ENCODE results near the gene TC2N.

DNA sequence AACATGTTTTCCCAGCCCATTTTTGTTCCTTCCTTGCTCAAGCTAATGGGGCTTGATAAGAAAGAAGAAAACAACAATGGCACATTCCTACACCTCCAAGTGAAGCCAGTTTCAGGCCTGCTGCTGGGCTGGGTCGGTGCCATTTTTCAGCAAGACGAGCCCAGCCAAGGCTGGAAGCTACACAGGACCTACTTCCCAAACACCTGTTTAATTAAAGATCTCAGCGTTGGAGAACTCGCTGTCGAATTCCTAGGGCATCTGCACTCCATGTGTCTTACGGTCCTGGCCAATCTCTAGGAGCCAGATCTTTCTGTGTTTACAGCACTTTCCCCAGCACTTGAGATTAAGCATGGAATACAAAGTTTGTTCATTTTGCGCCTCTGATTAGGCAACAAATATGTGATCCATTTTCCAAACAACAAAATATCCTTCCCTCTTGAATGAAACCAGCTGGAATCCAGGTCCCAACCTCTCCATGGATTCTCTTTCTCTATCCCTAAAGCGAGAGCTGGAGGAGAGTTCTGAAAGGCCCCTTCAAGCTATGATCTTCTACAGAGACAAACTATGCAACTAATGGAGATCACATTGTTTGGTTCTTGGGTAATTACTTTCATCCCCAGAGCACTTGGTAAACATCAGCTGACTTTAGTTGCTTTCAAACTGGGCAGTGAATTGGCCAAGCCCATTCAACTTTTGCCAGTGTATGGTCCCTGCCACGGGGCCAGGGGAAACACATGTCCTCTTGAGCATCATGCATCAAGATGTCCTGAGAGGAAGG is 34.3 kb upstream of the TC2N start:
- TF ChIP-seq YY1 (IDR thresholded peaks at IDR 0.05; ENCODE audit: insufficient read depth, insufficient read length) (no peak), ZNF274 (IDR thresholded peaks at IDR 0.05; ENCODE audit: low read depth, low read length) (no peak)
